GM12878 (cell line): ENCODE data around the gene PLAC1. TPM values are rescaled to one million over a fixed set of nuclear protein-coding genes. Genes with fewer than 3 reads are reported as not detected.

Experiments used
- ATAC-seq: fragments of 200-7000 bp; cut with Tn5 transposase; 3 replicates; pipeline ENCODE4 v1.9.1; 2020; ENCODE audit warnings: mild to moderate bottlenecking, moderate library complexity
- BruUV-seq: library from RNA; stranded (reverse); fragments of 400-500 nt; replicated peaks from 2 replicates; lab custom pipeline; 2021; lab: Mats Ljungman, UMichigan
- CTCF ChIA-PET: fragments of 300-600 bp; sonication (Branson Sonifier 250); formaldehyde crosslinking; extraction: SDS; loops from one replicate; lab custom pipeline; 2021; ENCODE audit warnings: inconsistent platforms; lab: Yijun Ruan, JAX
- POLR2A ChIA-PET: fragments of 350-600 bp; formaldehyde crosslinking; extraction: SDS; loops from one replicate; lab custom pipeline; 2021; ENCODE audit warnings: inconsistent platforms; lab: Charles Lee
- RAD21 ChIA-PET: fragments of 300-600 bp; sonication (Branson Sonifier 250); formaldehyde crosslinking; loops from one replicate; lab custom pipeline; 2023; ENCODE audit warnings: antibody characterized with exemption; ENCODE audit not compliant: unreplicated experiment; lab: Charles Lee
- SMC1A ChIA-PET: fragments of 300-600 bp; sonication (Branson Sonifier 250); formaldehyde crosslinking; loops from one replicate; lab custom pipeline; 2023; ENCODE audit not compliant: unreplicated experiment, uncharacterized antibody; lab: Charles Lee
- DNase-seq: peaks from one replicate; pipeline ENCODE4 v3.0.0-alpha.2; 2011; ENCODE audit warnings: low read depth, low spot score
- FAIRE-seq: peaks from 3 replicates; lab custom pipeline; 2011; peaks lifted over from hg19 to GRCh38; lab: Jason Lieb, UNC
- H2AFZ ChIP-seq: 2 replicates; pipeline ENCODE4 v1.6.0; 2011; ENCODE audit warnings: low read depth, low read length, control low read depth; ENCODE audit not compliant: control insufficient read depth
- H3K27ac ChIP-seq: 2 replicates; pipeline ENCODE4 v1.5.1; 2011; ENCODE audit warnings: control low read depth; ENCODE audit not compliant: control insufficient read depth, insufficient read depth
- H3K27me3 ChIP-seq, 2 experiments: replicated peaks in 1 of 2; 2 replicates each; pipeline versions ENCODE4 v1.6.0 to v1.6.1; 2011; ENCODE audit warnings: low read length in 1 of 2; ENCODE audit not compliant: control insufficient read depth in 2 of 2, insufficient read depth in 2 of 2
- H3K36me3 ChIP-seq, 2 experiments: 2 replicates each; pipeline ENCODE4 v1.5.1; 2011; ENCODE audit warnings: low read length in 1 of 2; ENCODE audit not compliant: control insufficient read depth in 2 of 2, insufficient read depth in 2 of 2
- H3K4me1 ChIP-seq: 2 replicates; pipeline ENCODE4 v1.6.1; 2011; ENCODE audit warnings: mild to moderate bottlenecking, low read length, moderate library complexity, mixed read lengths; ENCODE audit not compliant: control insufficient read depth, insufficient read depth
- H3K4me2 ChIP-seq: 2 replicates; pipeline ENCODE4 v1.6.0; 2011; ENCODE audit warnings: control low read depth; ENCODE audit not compliant: control insufficient read depth, insufficient read depth
- H3K4me3 ChIP-seq: fragments of 200-600 bp; sonication (generic); 2 replicates; pipeline ENCODE4 v1.5.1; 2016
- H3K79me2 ChIP-seq: 2 replicates; pipeline ENCODE4 v1.6.0; 2011; ENCODE audit warnings: low read length; ENCODE audit not compliant: control insufficient read depth, insufficient read depth
- H3K9ac ChIP-seq: 2 replicates; pipeline ENCODE4 v1.8.0; 2011; ENCODE audit warnings: low read length, control low read depth, mixed read lengths; ENCODE audit not compliant: control insufficient read depth, insufficient read depth
- H3K9me3 ChIP-seq: replicated peaks from 3 replicates; pipeline ENCODE4 v1.5.1; 2011; ENCODE audit warnings: mild to moderate bottlenecking, low read length; ENCODE audit not compliant: control insufficient read depth, insufficient read depth
- H4K20me1 ChIP-seq: 2 replicates; pipeline ENCODE4 v1.6.0; 2011; ENCODE audit not compliant: control insufficient read depth, insufficient read depth
- ETV6 ChIP-seq, 2 experiments: fragments of 450-650 bp in 1 of 2; IDR thresholded peaks in 1 of 2; conservative IDR thresholded peaks in 1 of 2; 2 replicates each; pipeline ENCODE4 v1.6.1; 2014; ENCODE audit warnings: antibody characterized with exemption in 1 of 2, borderline replicate concordance in 1 of 2, low read depth in 1 of 2, mild to moderate bottlenecking in 1 of 2, moderate library complexity in 1 of 2
- HDGF ChIP-seq: fragments of 450-650 bp; IDR thresholded peaks from 2 replicates; pipeline ENCODE4 v1.6.1; 2016; ENCODE audit warnings: antibody characterized with exemption
- NFXL1 ChIP-seq: fragments of 450-650 bp; IDR thresholded peaks from 2 replicates; pipeline ENCODE4 v1.6.1; 2017; ENCODE audit warnings: antibody characterized with exemption, mild to moderate bottlenecking, borderline replicate concordance
- PAX8 ChIP-seq: fragments of 450-650 bp; IDR thresholded peaks from 2 replicates; pipeline ENCODE4 v1.6.1; 2017; ENCODE audit warnings: mild to moderate bottlenecking, moderate library complexity
- RBBP5 ChIP-seq: fragments of 200-600 bp; sonication (generic); conservative IDR thresholded peaks from 2 replicates; pipeline ENCODE4 v1.6.1; 2016
- SMC3 ChIP-seq: IDR thresholded peaks from 2 replicates; pipeline ENCODE4 v1.6.1; 2011; ENCODE audit warnings: low read length, improper control_type of control experiment, borderline replicate concordance
- USF1 ChIP-seq: IDR thresholded peaks from 2 replicates; pipeline ENCODE4 v1.6.1; 2011; ENCODE audit warnings: borderline replicate concordance, low read depth, mild to moderate bottlenecking, moderate library complexity, mixed read lengths, low read length; ENCODE audit not compliant: insufficient read depth; ENCODE audit errors: extremely low read length
- WGBS: methylation state at CpG from one replicate; pipeline ENCODE4 v1.1.6; 2016; ENCODE audit warnings: low lambda C conversion rate; ENCODE audit not compliant: insufficient replicate concordance, insufficient coverage; ENCODE audit errors: missing lambda C conversion rate; 5-methylcytosine and 5-hydroxymethylcytosine counted together
- in situ Hi-C: fragments of 300-500 bp; cut with MboI; formaldehyde crosslinking; loops from 9 replicates; pipeline ENCODE4 v1.14.3; 2018; ENCODE audit warnings: mixed read lengths
- intact Hi-C: fragments of 100-400 bp; cut with micrococcal nuclease; formaldehyde crosslinking; loops from one replicate; pipeline ENCODE4 v1.14.2; 2022; ENCODE audit not compliant: unreplicated experiment
- polyA plus RNA-seq, 11 experiments: library from polyadenylated mRNA; depleted of rRNA in 4 of 11; unstranded in 6 of 11; stranded (reverse) in 5 of 11; fragments of >200 nt; fragmentation: Nextera tagmentation in 4 of 11; fragmentation: Illumina TruSeq in 1 of 11; extraction: Ambion mirVana in 4 of 11; extraction: Trizol in 1 of 11; gene quantifications; 1 replicate in 1 of 11; 2 replicates in 10 of 11; pipeline versions ENCODE4 v1.2.1 to v1.2.3, GENCODE V29; 2011 to 2016; ENCODE audit warnings: inconsistent platforms in 2 of 11, missing spikeins in 2 of 11, low read depth in 1 of 11
- total RNA-seq, 4 experiments: library from RNA; depleted of rRNA in 3 of 4; stranded (reverse); fragments of >200 nt in 3 of 4; fragmentation: Illumina TruSeq in 1 of 4; extraction: Trizol in 1 of 4; gene quantifications; 2 replicates each; pipeline versions ENCODE4 v1.2.1 to v1.2.3, GENCODE V29; 2013 to 2021

PLAC1 gene
- total and polyA plus RNA-seq, 10 of the 15 experiments (the other 5 are each of a cell fraction or from before 2014, with no cell fraction given), result 0.05 to 0.42 (median 0.17) TPM; not detected in 5

DNA sequence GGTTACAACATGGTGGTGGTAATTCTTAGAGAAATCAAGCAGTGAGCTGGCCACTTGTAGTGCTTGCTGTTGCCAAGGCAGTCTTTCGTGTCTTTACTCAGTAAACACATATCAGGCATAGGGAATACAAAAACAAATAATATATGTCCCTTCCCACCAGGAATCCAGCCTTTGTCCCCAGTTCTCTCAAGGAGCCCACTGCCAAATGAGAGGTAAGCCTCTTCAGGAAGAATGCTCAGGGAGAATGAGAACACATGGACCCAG, 421 bp upstream of the PLAC1 start:
- no peak overlapping the region for H2AFZ ChIP-seq
- DNase-seq (no peak), FAIRE-seq (no peak), ATAC-seq (no peak)
- H3K27ac ChIP-seq, result no peak overlapping the region
- 55% methylated on average over 1 of the region's 1 CpG for WGBS
- H4K20me1 ChIP-seq, result no peaks in the 10 kb centered on the region
- ChIA-PET POLR2A (interaction anchor here (0.6 kb wide), 1 partner anchor 15 kb away, joined by 3 read pairs; no protein-coding TSS in a partner anchor), RAD21 (no interaction called here), CTCF (interaction anchor here (1.5 kb wide), 1 partner anchor 174 kb away, joined by 3 read pairs; no protein-coding TSS in a partner anchor), SMC1A (interaction anchor here (0.9 to 1.2 kb wide), 2 partner anchors 32 to 123 kb away, joined by 3 read pairs; no protein-coding TSS in a partner anchor)
- H3K4me3 ChIP-seq, result no peak overlapping the region
- intact Hi-C loops, result no loop called here
- in situ Hi-C loops, result no loop called here
- no peaks in the 10 kb centered on the region for H3K27me3 ChIP-seq
- H3K9ac ChIP-seq, result no peak overlapping the region
- no peaks in the 10 kb centered on the region for H3K36me3 ChIP-seq
- TF ChIP-seq RBBP5, result no peak
- TF ChIP-seq SMC3, result no peak
- no peak for TF ChIP-seq PAX8
- no peak for TF ChIP-seq NFXL1
- no peak for TF ChIP-seq HDGF
- no peak for TF ChIP-seq ETV6 (conservative IDR thresholded peaks at IDR 0.05 in 1 of 2, IDR thresholded peaks at IDR 0.05 in 1 of 2; ENCODE audit: borderline replicate concordance in 1 of 2, low read depth in 1 of 2)
- no peak for TF ChIP-seq USF1
- H3K4me2 ChIP-seq, result no peak overlapping the region
- H3K79me2 ChIP-seq, result no peaks in the 10 kb centered on the region
- no TSS peak for BruUV-seq
- no peaks in the 10 kb centered on the region for H3K4me1 ChIP-seq
- no peaks in the 10 kb centered on the region for H3K9me3 ChIP-seq
